Stimulated activated naive B cell treated with anti-CD40 and anti-IgM and Interleukin-4, amounts not matched to agents 10 μg/mL and 1 μg/mL and 100 μg/mL, for 72 hours (primary cell): ENCODE data around the gene RASGEF1C.
A peak's percentile ranks its signal among the peaks of the same experiment; 100 is the strongest.

Source experiments
- ATAC-seq, 2 donors: fragments of 150-1000 bp; cut with Tn5 transposase; replicated peaks; 2 replicates each; pipeline ENCODE4 v1.10.0; 2021; ENCODE audit warnings: moderate library complexity in 1 of 2
- DNase-seq: peaks from one replicate; pipeline ENCODE4 v3.0.0; 2021
- H3K27ac Mint-ChIP-seq: one replicate; pipeline ENCODE4 v1.8.0; 2022; ENCODE audit warnings: mild to moderate bottlenecking, mixed read lengths
- H3K27me3 Mint-ChIP-seq, 2 donors: one replicate each; pipeline ENCODE4 v1.8.0; 2022; ENCODE audit warnings: mixed read lengths in 2 of 2
- H3K36me3 Mint-ChIP-seq, 2 donors: one replicate each; pipeline ENCODE4 v1.8.0; 2022; ENCODE audit warnings: mixed read lengths in 2 of 2, mild to moderate bottlenecking in 1 of 2
- H3K4me1 Mint-ChIP-seq, 2 donors: one replicate each; pipeline ENCODE4 v1.8.0; 2022; ENCODE audit warnings: mixed read lengths in 2 of 2, mild to moderate bottlenecking in 1 of 2
- H3K4me3 Mint-ChIP-seq, 2 donors: one replicate each; pipeline ENCODE4 v1.8.0; 2022; ENCODE audit warnings: mild to moderate bottlenecking in 2 of 2, mixed read lengths in 2 of 2, moderate library complexity in 1 of 2
- H3K9me3 Mint-ChIP-seq, 2 donors: one replicate each; pipeline ENCODE4 v1.8.0; 2022; ENCODE audit warnings: mixed read lengths in 2 of 2, mild to moderate bottlenecking in 1 of 2

The RASGEF1C gene

DNA sequence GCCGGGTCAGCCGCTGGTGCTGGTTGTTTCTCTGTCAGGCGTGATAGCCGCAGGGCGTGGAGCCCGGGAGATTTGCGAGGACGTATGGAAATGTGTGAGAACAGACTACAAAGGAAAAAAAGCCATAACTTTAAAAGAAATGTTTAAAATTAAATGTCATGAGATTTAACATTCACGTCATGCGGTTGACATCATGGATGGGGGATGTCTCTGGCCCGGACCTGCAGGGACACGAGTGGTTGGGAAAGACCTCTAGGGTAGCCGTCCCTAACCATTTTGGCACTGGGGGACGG is 136.8 kb downstream of the RASGEF1C start:
- Mint-ChIP-seq H3K9me3 (peaks cover 5% of the 10 kb centered on the region in 2 donors), H3K4me1 (peaks cover 21 to 31% of the 10 kb centered on the region in 2 donors), H3K4me3 (peak overlapping the region; percentile 79 to 93), H3K27ac (peak overlapping the region; percentile 87), H3K36me3 (peaks cover 2 to 6% of the 10 kb centered on the region in 2 donors), H3K27me3 (peaks cover 6 to 16% of the 10 kb centered on the region in 2 donors)
- no peak for ATAC-seq
- DNase-seq, result no peak

DNA sequence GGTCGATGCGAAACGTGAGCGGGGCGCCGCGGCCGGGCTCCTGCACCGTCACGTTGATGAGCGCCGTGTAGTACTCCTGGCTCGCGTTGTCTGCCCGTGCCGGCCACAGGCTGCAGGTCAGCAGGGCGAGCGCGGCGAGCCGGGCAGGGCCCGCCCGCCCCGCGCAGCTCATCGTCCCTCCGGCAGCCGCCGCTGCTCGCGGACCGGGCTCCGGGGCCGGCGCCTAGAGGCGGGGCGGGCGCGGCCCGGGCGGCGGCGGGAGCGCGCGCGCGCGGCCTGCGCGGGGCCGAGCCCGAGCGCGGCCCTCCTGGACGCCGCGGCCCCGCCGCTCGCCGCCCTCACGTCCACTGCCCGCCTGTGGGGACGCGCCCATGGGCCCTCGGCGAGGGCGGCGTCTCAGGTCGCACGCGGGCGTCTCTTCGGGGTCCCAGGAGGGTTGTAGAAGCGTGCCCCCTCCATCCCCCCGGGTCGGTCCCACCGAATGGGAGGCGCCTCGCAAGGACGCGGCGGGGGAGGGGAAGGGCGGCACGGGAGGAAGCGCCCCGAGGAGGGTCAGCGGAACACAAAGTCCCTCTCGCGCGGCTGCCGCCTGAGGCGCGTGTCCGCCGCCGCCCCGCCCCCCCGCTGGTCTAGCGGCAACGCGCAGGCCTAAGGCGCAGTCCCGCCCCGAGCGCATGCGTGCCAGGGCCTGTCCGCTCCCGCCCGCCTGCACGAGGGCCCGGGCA is 137.3 kb downstream of the RASGEF1C start, which contains the start of gene RNF130:
TSS of gene RNF130 (minus strand) at position 229 of the 725 bp plus-strand sequence. CDS start at position 172, 57 bp downstream.
- H3K27ac Mint-ChIP-seq, result peak within 1 kb of the TSS; percentile 94
- ATAC-seq (peak; percentile 72 to 80), DNase-seq (peak; percentile 92)
- H3K4me3 Mint-ChIP-seq, result peak within 1 kb of the TSS; percentile 92 to 93
- H3K36me3 Mint-ChIP-seq, result peaks cover 2 to 6% of the 10 kb centered on the region in 2 donors
- H3K27me3 Mint-ChIP-seq, result peaks cover 4 to 12% of the 10 kb centered on the region in 2 donors
- peaks cover 21 to 31% of the 10 kb centered on the region in 2 donors for H3K4me1 Mint-ChIP-seq
- H3K9me3 Mint-ChIP-seq, result peaks cover 5% of the 10 kb centered on the region in 2 donors

DNA sequence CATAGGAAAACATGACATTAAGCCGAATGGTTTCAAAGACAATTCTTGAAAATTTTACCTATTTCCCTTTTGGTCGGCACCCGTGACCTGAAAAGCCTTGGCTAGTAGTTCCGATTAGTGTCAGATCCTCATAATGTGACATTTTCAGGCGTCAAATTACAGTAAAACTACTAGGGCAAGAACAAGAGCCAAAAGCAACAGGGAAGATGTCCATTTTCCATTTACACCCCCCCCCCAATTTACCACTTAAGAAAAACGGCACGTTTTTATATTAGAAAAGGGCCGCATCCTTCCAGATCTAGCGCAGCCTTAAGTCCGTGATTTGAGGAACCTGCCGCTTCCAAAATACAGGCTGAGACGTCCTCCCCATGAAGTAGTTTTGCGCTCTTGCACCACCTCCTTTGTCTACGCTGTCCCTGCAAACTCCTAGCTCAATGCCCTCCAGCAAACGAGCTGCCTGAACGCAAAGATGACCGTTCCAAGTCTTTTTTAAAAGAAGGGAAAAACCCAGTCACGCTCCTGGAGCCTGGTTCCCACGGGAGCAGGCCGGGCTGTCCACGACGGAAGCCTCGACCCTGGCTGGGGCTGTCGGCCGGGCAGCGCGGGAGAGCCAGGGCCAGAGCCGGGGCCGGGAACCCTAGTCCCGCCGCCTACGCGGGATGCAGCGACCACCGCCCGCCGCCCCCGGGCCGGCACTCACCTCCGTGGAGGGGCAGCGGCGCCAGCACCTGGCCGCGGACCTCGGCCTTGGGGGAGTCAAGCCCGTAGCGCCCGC is 138.1 kb downstream of the RASGEF1C start:
- DNase-seq (peak; percentile 24), ATAC-seq (peak; percentile 30 to 31)
- Mint-ChIP-seq H3K9me3 (peaks cover 5 to 7% of the 10 kb centered on the region in 2 donors), H3K36me3 (peaks cover 6 to 11% of the 10 kb centered on the region in 2 donors), H3K4me1 (peaks cover 21 to 36% of the 10 kb centered on the region in 2 donors), H3K27me3 (peaks cover 0 to 6% of the 10 kb centered on the region in 2 donors), H3K27ac (peak overlapping the region; percentile 94), H3K4me3 (peak overlapping the region; percentile 92 to 93)

DNA sequence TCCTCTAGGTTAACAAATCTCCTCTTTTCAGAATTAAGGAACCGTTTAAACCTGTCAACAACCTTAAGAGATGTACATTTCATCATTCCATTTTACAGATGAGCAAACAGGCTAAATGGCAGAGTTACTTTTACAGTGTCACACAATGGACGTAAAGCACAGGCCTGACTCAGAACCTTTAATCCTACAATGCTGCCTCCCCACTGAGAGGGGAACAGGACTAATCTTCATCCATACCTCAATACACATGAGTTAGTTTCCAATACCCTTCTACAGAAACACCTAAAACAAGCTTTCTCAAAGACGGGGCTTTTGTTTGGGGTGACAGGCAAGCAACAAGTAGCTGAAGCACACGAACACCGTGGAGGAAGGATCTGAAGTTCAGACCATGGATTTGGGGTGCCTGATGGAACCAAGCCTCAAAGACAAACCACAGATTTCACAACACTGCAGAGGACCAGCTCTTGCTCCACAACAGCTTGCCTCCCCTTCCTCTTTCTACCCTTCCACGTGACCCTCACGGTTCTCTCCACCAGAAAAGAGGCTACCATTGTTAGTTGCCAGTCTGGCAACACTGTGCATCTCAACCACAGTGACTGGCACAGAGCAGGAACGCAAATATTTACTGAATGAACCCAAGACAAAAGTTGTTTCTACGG is 139.3 kb downstream of the RASGEF1C start:
- Mint-ChIP-seq H3K36me3 (peaks cover 7 to 11% of the 10 kb centered on the region in 2 donors), H3K27me3 (no peaks in the 10 kb centered on the region)

DNA sequence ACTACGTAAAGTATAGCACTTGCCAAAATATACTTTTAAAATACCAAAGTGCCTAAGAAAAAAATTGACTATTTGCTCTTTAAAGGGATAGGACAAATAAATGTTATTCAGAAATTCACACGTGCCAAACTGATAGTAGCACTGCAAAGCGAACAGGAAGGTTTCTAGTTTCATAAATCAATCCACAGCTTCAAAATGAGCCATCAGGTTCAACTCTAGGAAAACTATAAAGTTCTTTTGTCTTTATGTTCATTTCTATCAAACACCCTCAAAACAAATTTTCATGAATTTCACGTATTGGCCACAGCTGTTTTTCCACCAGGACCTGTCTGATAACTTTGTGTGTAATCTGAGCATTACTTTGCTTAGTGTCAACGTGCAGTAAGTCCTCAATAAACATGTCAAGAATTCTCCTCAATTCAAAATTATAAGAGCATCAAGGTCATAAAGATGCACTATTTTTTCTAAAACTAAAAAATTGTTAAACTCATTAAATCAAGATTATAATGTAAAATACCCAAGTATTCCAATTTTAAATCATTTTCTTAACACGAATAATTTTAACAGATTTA is 140.4 kb downstream of the RASGEF1C start:
- Mint-ChIP-seq H3K27ac (no peak overlapping the region), H3K27me3 (no peaks in the 10 kb centered on the region)

More for the DNA sequence above, 139.3 kb downstream of the RASGEF1C start:
- peaks cover 21 to 36% of the 10 kb centered on the region in 2 donors for H3K4me1 Mint-ChIP-seq
- H3K27ac Mint-ChIP-seq, result peak overlapping the region; percentile 70
- H3K9me3 Mint-ChIP-seq, result peaks cover 5 to 7% of the 10 kb centered on the region in 2 donors
- ATAC-seq, result peak; percentile 24 to 28
- H3K4me3 Mint-ChIP-seq, result peak overlapping the region; percentile 92 to 93
- no peak for DNase-seq

DNA sequence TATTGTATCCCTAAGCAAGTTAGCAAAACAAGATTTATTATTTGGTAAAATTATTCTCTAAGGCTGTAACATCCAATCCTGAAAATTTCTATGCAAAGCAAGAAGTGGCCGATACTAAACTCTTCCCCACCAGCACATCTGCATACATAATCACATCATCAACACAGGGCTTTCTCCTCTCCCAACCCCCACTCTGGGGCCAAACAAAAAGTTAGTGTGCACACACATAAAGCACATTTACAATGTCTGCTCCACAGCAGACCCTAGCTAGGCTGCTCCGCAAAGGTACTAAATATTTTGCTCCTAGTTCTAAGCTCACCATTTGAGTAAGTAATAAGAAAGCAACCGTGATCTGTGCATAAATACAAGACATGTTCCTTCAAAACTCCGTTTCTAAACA is 141.0 kb downstream of the RASGEF1C start:
- peaks cover 7 to 12% of the 10 kb centered on the region in 2 donors for H3K36me3 Mint-ChIP-seq
- peaks cover 5% of the 10 kb centered on the region in 2 donors for H3K9me3 Mint-ChIP-seq
- ATAC-seq (no peak), DNase-seq (no peak)
- H3K4me1 Mint-ChIP-seq, result peaks cover 25 to 36% of the 10 kb centered on the region in 2 donors
- H3K4me3 Mint-ChIP-seq, result no peak overlapping the region
- no peaks in the 10 kb centered on the region for H3K27me3 Mint-ChIP-seq
- H3K27ac Mint-ChIP-seq, result no peak overlapping the region

More for the DNA sequence above, 140.4 kb downstream of the RASGEF1C start:
- no peak overlapping the region for H3K4me3 Mint-ChIP-seq
- no peak for ATAC-seq
- no peak for DNase-seq
- peaks cover 21 to 36% of the 10 kb centered on the region in 2 donors for H3K4me1 Mint-ChIP-seq
- H3K9me3 Mint-ChIP-seq, result peaks cover 5 to 7% of the 10 kb centered on the region in 2 donors
- H3K36me3 Mint-ChIP-seq, result peaks cover 7 to 10% of the 10 kb centered on the region in 2 donors

DNA sequence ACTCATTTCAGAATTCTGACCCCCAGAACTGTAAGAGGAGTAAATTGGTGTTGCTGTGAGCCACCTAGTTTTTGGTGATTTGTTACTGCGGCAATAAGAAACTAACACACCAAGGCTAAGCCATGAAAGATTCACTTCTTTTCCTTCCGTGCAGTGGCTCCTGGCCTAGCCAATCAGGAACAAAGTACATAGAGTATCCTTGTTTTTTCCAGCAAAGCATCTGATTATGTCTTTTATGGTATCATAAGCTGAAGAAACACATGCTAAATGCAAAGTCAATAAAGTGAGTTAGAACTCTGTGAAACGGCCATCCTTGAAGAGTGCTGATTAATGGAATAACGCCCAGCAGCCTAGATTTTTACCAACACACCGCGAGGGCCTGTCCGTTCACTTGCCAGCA is 148.8 kb downstream of the RASGEF1C start:
- Mint-ChIP-seq H3K36me3 (peaks cover 0 to 21% of the 10 kb centered on the region in 2 donors), H3K4me3 (no peak overlapping the region), H3K9me3 (no peaks in the 10 kb centered on the region), H3K27me3 (no peaks in the 10 kb centered on the region), H3K4me1 (peaks cover 12 to 21% of the 10 kb centered on the region in 2 donors), H3K27ac (no peak overlapping the region)
- no peak for DNase-seq
- no peak for ATAC-seq

DNA sequence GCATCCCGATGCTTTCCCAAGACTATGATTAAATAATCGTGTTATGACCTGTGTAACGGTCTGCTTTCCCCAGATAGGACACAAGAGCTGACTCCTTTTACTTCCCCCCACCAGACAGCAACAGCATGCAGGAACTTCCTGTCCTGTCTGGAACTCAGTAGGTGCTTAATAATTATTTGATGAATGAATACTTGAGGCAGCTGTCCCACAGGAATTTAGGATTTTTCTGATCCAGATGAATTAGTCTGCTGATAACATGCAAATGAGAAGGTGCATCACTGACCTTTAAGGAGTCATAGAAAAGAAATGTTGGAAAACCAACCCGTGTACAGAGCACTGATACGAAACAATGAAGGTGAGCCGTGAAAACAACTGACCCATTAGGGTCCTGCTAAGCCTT is 149.7 kb downstream of the RASGEF1C start:
- no peaks in the 10 kb centered on the region for H3K27me3 Mint-ChIP-seq
- peaks cover 13 to 21% of the 10 kb centered on the region in 2 donors for H3K4me1 Mint-ChIP-seq
- H3K4me3 Mint-ChIP-seq, result no peak overlapping the region
- DNase-seq (no peak), ATAC-seq (no peak)
- H3K36me3 Mint-ChIP-seq, result peaks cover 0 to 21% of the 10 kb centered on the region in 2 donors
- no peak overlapping the region for H3K27ac Mint-ChIP-seq
- H3K9me3 Mint-ChIP-seq, result no peaks in the 10 kb centered on the region

DNA sequence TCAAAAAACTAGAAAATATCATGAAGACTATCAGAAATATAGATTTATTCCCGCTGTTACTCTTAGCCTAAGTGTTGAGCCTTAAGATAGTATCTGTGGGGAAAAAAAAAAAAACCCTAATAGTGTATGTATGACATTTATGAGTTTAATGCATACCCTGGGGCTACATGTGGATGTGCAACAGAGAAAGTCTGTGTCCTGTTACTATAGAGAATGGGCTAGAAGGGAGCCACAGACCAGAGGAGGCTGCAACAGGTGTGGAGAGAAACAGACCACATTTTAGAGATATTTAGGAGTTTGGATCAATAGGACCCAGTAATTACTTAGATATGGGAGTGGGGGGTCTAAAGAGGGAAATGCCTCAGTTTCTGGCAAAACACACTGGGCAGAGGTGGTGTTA is 152.9 kb downstream of the RASGEF1C start:
- Mint-ChIP-seq H3K27ac (no peak overlapping the region), H3K27me3 (no peaks in the 10 kb centered on the region), H3K9me3 (no peaks in the 10 kb centered on the region), H3K36me3 (peaks cover 0 to 24% of the 10 kb centered on the region in 2 donors), H3K4me3 (no peak overlapping the region), H3K4me1 (peaks cover 20 to 27% of the 10 kb centered on the region in 2 donors)
- DNase-seq, result no peak
- ATAC-seq, result no peak

DNA sequence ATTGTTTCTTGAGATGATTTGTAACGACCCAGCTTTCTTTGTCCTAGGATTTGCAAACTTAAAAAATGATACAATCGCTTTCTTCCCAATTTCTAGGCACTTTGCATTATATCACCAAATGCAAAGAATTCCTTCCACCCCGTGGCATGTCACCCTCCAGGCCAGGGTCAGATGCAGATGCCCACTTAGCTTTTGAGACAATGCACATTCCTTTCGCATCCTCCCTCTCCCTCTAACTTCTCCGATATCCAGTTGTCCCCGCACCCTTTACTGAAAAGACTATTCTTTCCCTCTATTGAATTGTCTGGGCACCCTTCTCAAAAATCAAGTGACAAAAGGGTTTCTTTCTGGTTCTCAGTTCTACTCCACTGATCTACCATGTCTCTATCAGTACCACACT is 154.8 kb downstream of the RASGEF1C start:
- ATAC-seq (no peak), DNase-seq (no peak)
- Mint-ChIP-seq H3K36me3 (peaks cover 0 to 24% of the 10 kb centered on the region in 2 donors), H3K27me3 (no peaks in the 10 kb centered on the region), H3K27ac (no peak overlapping the region), H3K9me3 (no peaks in the 10 kb centered on the region), H3K4me3 (no peak overlapping the region), H3K4me1 (peaks cover 21 to 34% of the 10 kb centered on the region in 2 donors)

DNA sequence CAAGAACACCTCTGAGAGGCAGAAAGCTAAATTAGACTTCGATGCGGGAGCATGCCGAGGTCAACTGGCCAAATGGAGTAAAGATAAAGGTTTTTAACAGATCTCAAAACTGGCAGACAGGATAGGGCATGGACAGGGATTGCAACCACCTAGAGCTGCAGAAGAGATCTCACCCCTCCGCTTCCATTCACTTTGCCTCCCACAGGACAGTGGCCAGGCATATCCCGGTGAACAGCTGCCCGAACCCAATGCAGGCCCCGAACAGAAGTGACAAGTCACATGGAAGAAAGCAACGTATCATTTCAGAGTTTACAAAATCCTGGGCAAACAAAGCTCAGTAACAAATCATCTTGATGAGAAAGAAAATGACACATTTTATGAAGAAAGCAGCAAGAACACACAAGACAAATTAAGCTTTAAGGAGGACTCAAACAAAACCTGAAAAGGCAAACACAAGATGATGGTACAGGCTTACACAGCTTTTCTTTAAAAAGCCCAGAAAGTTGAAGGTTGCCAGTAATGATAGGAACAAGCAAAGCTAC is 155.9 kb downstream of the RASGEF1C start:
- H3K27me3 Mint-ChIP-seq, result no peaks in the 10 kb centered on the region
- DNase-seq (no peak), ATAC-seq (no peak)
- H3K4me3 Mint-ChIP-seq, result no peak overlapping the region
- H3K36me3 Mint-ChIP-seq, result peaks cover 0 to 18% of the 10 kb centered on the region in 2 donors
- H3K9me3 Mint-ChIP-seq, result no peaks in the 10 kb centered on the region
- H3K4me1 Mint-ChIP-seq, result peaks cover 18 to 34% of the 10 kb centered on the region in 2 donors
- no peak overlapping the region for H3K27ac Mint-ChIP-seq

DNA sequence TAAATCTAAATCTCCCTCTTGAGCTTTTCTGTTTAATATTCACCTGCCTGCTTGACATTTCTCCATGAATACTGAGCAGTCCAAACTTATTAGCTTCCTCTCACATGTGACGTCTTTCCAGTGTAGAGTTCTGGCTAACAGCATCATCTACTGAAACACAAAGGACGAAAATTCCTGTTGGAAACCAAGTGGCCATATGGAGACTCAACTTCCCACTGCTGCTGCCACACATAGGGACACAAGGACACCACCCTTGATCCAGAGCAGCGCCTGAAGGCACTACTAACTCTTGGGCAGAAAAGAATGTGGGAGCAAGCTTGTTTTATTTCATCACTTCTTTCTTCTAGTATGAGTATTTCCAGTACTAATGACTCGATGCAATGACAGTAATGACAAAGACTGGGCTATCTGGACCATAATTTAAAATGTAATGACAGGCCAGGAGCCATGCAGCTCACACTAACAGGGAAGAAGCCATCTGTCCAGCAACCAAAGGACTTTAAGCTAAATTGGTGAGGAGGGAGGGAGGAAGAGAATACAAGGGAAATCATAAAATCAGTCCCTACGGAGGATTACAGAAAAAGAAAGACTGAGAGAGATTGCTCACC is 156.7 kb downstream of the RASGEF1C start:
- Mint-ChIP-seq H3K27me3 (no peaks in the 10 kb centered on the region), H3K36me3 (peaks cover 2 to 13% of the 10 kb centered on the region in 2 donors), H3K4me1 (peaks cover 18 to 40% of the 10 kb centered on the region in 2 donors), H3K4me3 (no peak overlapping the region), H3K27ac (no peak overlapping the region), H3K9me3 (no peaks in the 10 kb centered on the region)
- DNase-seq, result no peak
- ATAC-seq, result no peak
